Measurements from ENCODE around the gene SLC5A1.
A peak's percentile ranks its signal among the peaks of the same experiment; 100 is the strongest.

Gene SLC5A1

GRCh38 chr22:32052244-32052643 is 9.2 kb downstream of the SLC5A1 start:
- no peak for DNase-seq

- no peak for DNase-seq
These were observed 10.1 kb downstream of the SLC5A1 start for GRCh38 chr22:32052936-32053791.

- DNase-seq: no peak
These were observed 12.0 kb downstream of the SLC5A1 start for GRCh38 chr22:32055069-32055468.

GRCh38 chr22:32058656-32059260 is 15.7 kb downstream of the SLC5A1 start:
- no peak for DNase-seq

- DNase-seq: no peak
These were observed 16.4 kb downstream of the SLC5A1 start for GRCh38 chr22:32059426-32059825.

- no peak for DNase-seq
These were observed 20.6 kb downstream of the SLC5A1 start for GRCh38 chr22:32063701-32064100.

GRCh38 chr22:32066820-32067219 is 23.8 kb downstream of the SLC5A1 start:
- DNase-seq: no peak

- DNase-seq: no peak
These were observed 24.6 kb downstream of the SLC5A1 start for GRCh38 chr22:32067613-32068012.

- no peak for DNase-seq
These were observed 26.7 kb downstream of the SLC5A1 start for GRCh38 chr22:32069579-32070372.

GRCh38 chr22:32073262-32073661 is 30.2 kb downstream of the SLC5A1 start:
- DNase-seq: no peak

GRCh38 chr22:32073823-32074380 is 30.8 kb downstream of the SLC5A1 start:
- DNase-seq: no peak

GRCh38 chr22:32075997-32076760 is 33.1 kb downstream of the SLC5A1 start:
- no peak for DNase-seq

GRCh38 chr22:32076761-32077084 is 33.7 kb downstream of the SLC5A1 start:
- DNase-seq: no peak

- DNase-seq: no peak
These were observed 34.1 kb downstream of the SLC5A1 start for GRCh38 chr22:32077151-32077550.

GRCh38 chr22:32079130-32080089 is 36.3 kb downstream of the SLC5A1 start:
- DNase-seq: no peak

- DNase-seq: peak; percentile 22
These were observed 37.8 kb downstream of the SLC5A1 start for GRCh38 chr22:32080904-32081303.

- DNase-seq: no peak
These were observed 39.3 kb downstream of the SLC5A1 start for GRCh38 chr22:32082331-32082730.

- no peak for DNase-seq
These were observed 39.9 kb downstream of the SLC5A1 start for GRCh38 chr22:32083000-32083399.

- no peak for DNase-seq
These were observed 40.8 kb downstream of the SLC5A1 start for GRCh38 chr22:32083814-32084213.

- no peak for DNase-seq
These were observed 45.0 kb downstream of the SLC5A1 start for GRCh38 chr22:32088084-32088483.

GRCh38 chr22:32097018-32097417 is 54.0 kb downstream of the SLC5A1 start:
- no peak for DNase-seq
